ENCODE measurements around the gene EIF4B.

The EIF4B gene

GRCh38 chr12:53078425-53079225 lies 72.4 kb downstream of the EIF4B start:
- H3K9me3 ChIP-seq (ENCODE audit: control insufficient read depth in 1 of 2, low read length in 2 of 2) = no peaks in the 10 kb centered on the region
- peak overlapping the region; percentile 49 for H3K27ac ChIP-seq (ENCODE audit: low read length)
- H3K36me3 ChIP-seq (ENCODE audit: control insufficient read depth in 1 of 2, insufficient read depth in 2 of 2, low read length in 2 of 2) = peaks cover 25 to 30% of the 10 kb centered on the region in 2 donors
- H3K4me1 ChIP-seq (ENCODE audit: control insufficient read depth in 1 of 2, insufficient read depth in 2 of 2, low read length in 2 of 2) = peaks cover 3 to 26% of the 10 kb centered on the region in 2 donors
- no peaks in the 10 kb centered on the region for H3K27me3 ChIP-seq (ENCODE audit: low read depth, low read length)
- H3K4me3 ChIP-seq (ENCODE audit: low read depth in 1 of 2, low read length in 2 of 2) = peak overlapping the region; percentile 73 to 84

DNA sequence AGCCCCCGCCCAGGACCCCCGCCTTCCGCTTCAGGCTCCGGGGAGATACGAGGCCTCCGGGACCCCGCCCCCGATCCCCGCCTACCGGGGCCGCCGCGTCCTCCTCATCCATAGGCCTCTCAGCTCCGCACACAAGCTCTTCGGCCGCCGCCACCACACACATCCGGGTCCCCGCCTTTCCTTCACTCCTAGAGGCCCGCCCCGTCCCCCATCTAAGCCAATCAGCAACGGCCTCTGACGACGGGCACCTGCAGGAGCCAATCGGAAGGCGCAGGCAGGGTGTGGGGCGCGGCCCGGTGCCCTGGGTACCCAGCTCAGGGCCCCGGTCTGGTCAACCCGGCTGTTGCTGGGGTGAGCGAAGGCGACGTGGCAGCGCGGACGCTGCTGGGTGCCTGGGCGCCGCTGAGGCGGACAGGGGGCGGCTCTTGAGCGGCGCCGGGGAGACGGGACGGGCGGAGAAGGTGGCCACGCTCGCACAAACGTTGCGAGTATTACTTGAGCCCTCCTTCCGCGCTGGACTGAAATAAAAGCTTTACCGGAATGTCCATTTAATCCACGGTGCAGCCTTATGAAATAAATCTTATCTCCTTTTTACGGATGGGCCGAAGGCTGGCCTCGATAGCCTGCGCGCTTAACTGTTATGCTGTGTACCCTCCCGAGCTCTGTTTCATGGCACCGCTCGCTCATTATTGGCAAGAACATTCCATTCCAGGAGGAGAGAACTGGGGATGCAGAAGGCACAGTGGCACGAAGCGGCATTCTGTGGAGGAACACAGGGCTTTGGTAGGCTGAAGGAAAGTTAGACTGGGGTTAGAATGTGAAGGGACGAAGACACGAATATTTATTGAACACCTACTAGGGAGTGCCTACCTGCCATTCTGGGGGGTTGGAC lies 73.2 kb downstream of the EIF4B start, which contains the start of gene SPRYD3:
Gene SPRYD3 (minus strand): TSS at position 165 of the 892 bp plus-strand sequence. CDS start 57 bp downstream, at position 108.
- Histone ChIP-seq H3K36me3 (ENCODE audit: control insufficient read depth in 1 of 2, insufficient read depth in 2 of 2, low read length in 2 of 2) (peaks cover 25% of the 10 kb centered on the region in 2 donors), H3K9me3 (ENCODE audit: control insufficient read depth in 1 of 2, low read length in 2 of 2) (no peaks in the 10 kb centered on the region), H3K4me1 (ENCODE audit: control insufficient read depth in 1 of 2, insufficient read depth in 2 of 2, low read length in 2 of 2) (peaks cover 3 to 18% of the 10 kb centered on the region in 2 donors), H3K27ac (ENCODE audit: low read length) (peak within 1 kb of the TSS; percentile 94), H3K27me3 (ENCODE audit: low read depth, low read length) (no peaks in the 10 kb centered on the region), H3K4me3 (ENCODE audit: low read depth in 1 of 2, low read length in 2 of 2) (peak within 1 kb of the TSS; percentile 84 to 87)

GRCh38 chr12:53082637-53083175 lies 76.5 kb downstream of the EIF4B start:
- Histone ChIP-seq H3K4me1 (ENCODE audit: control insufficient read depth in 1 of 2, insufficient read depth in 2 of 2, low read length in 2 of 2) (peaks cover 0 to 7% of the 10 kb centered on the region in 2 donors), H3K36me3 (ENCODE audit: control insufficient read depth in 1 of 2, insufficient read depth in 2 of 2, low read length in 2 of 2) (no peaks in the 10 kb centered on the region)

DNA sequence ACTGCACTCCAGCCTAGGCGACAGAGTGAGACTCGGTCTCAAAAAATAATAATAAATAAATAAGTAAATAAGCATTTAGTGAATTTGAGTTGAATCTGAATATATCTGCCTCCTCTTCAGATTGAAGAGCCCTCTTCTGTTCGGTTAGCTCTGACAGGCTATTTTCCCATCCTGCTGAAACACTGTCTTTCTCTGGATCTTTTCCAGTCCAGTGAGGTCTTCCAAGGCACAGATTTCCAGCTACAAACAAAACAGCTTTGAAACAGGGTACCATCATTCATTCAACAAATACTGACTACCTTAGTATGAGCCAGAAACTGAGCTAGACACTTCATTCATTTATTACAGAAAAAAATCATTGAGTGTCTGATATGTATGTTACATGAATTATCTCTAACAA lies 80.1 kb downstream of the EIF4B start:
- Histone ChIP-seq H3K27ac (ENCODE audit: low read length) (no peak overlapping the region), H3K4me1 (ENCODE audit: control insufficient read depth in 1 of 2, insufficient read depth in 2 of 2, low read length in 2 of 2) (peaks cover 0 to 5% of the 10 kb centered on the region in 2 donors), H3K9me3 (ENCODE audit: control insufficient read depth in 1 of 2, low read length in 2 of 2) (no peaks in the 10 kb centered on the region), H3K27me3 (ENCODE audit: low read depth, low read length) (no peaks in the 10 kb centered on the region), H3K36me3 (ENCODE audit: control insufficient read depth in 1 of 2, insufficient read depth in 2 of 2, low read length in 2 of 2) (no peaks in the 10 kb centered on the region), H3K4me3 (ENCODE audit: low read depth in 1 of 2, low read length in 2 of 2) (no peak overlapping the region)

More at GRCh38 chr12:53082637-53083175, 76.5 kb downstream of the EIF4B start:
- no peaks in the 10 kb centered on the region for H3K9me3 ChIP-seq (ENCODE audit: control insufficient read depth in 1 of 2, low read length in 2 of 2)
- H3K27ac ChIP-seq (ENCODE audit: low read length) = no peak overlapping the region
- H3K27me3 ChIP-seq (ENCODE audit: low read depth, low read length) = no peaks in the 10 kb centered on the region
- H3K4me3 ChIP-seq (ENCODE audit: low read depth in 1 of 2, low read length in 2 of 2) = no peak overlapping the region

GRCh38 chr12:53090105-53090504 lies 83.8 kb downstream of the EIF4B start:
- no peak overlapping the region for H3K27ac ChIP-seq (ENCODE audit: low read length)
- peaks cover 3 to 5% of the 10 kb centered on the region in 2 donors for H3K4me1 ChIP-seq (ENCODE audit: control insufficient read depth in 1 of 2, insufficient read depth in 2 of 2, low read length in 2 of 2)
- H3K9me3 ChIP-seq (ENCODE audit: control insufficient read depth in 1 of 2, low read length in 2 of 2) = no peaks in the 10 kb centered on the region
- no peaks in the 10 kb centered on the region for H3K27me3 ChIP-seq (ENCODE audit: low read depth, low read length)
- no peak overlapping the region for H3K4me3 ChIP-seq (ENCODE audit: low read depth in 1 of 2, low read length in 2 of 2)
- H3K36me3 ChIP-seq (ENCODE audit: control insufficient read depth in 1 of 2, insufficient read depth in 2 of 2, low read length in 2 of 2) = no peaks in the 10 kb centered on the region

- H3K27me3 ChIP-seq (ENCODE audit: low read depth, low read length) = no peaks in the 10 kb centered on the region
- H3K9me3 ChIP-seq (ENCODE audit: control insufficient read depth in 1 of 2, low read length in 2 of 2) = no peaks in the 10 kb centered on the region
- no peaks in the 10 kb centered on the region for H3K36me3 ChIP-seq (ENCODE audit: control insufficient read depth in 1 of 2, insufficient read depth in 2 of 2, low read length in 2 of 2)
- H3K4me3 ChIP-seq (ENCODE audit: low read depth in 1 of 2, low read length in 2 of 2) = no peak overlapping the region
- peaks cover 3 to 5% of the 10 kb centered on the region in 2 donors for H3K4me1 ChIP-seq (ENCODE audit: control insufficient read depth in 1 of 2, insufficient read depth in 2 of 2, low read length in 2 of 2)
- H3K27ac ChIP-seq (ENCODE audit: low read length) = no peak overlapping the region
These were observed 84.3 kb downstream of the EIF4B start for GRCh38 chr12:53090554-53090953.

GRCh38 chr12:53091756-53092155 lies 85.5 kb downstream of the EIF4B start:
- no peaks in the 10 kb centered on the region for H3K27me3 ChIP-seq (ENCODE audit: low read depth, low read length)
- H3K27ac ChIP-seq (ENCODE audit: low read length) = no peak overlapping the region
- H3K4me1 ChIP-seq (ENCODE audit: control insufficient read depth in 1 of 2, insufficient read depth in 2 of 2, low read length in 2 of 2) = peaks cover 3 to 5% of the 10 kb centered on the region in 2 donors
- no peaks in the 10 kb centered on the region for H3K9me3 ChIP-seq (ENCODE audit: control insufficient read depth in 1 of 2, low read length in 2 of 2)
- no peak overlapping the region for H3K4me3 ChIP-seq (ENCODE audit: low read depth in 1 of 2, low read length in 2 of 2)
- H3K36me3 ChIP-seq (ENCODE audit: control insufficient read depth in 1 of 2, insufficient read depth in 2 of 2, low read length in 2 of 2) = no peaks in the 10 kb centered on the region

Data from muscle layer of duodenum (tissue), 2 donors.